Esophagus squamous epithelium (tissue), 4 donors: Measurements from ENCODE around the gene RPS6KB2.

ENCODE experiments used
- CTCF ChIP-seq, 6 experiments: fragments of 450-650 bp in 4 of 6; fragments of 200-600 bp in 2 of 6; sonication (generic) in 2 of 6; IDR thresholded peaks; one replicate each; pipeline ENCODE4 v1.5.1; 2016 to 2019; ENCODE audit warnings: antibody characterized with exemption in 6 of 6, mild to moderate bottlenecking in 4 of 6, moderate library complexity in 4 of 6
- POLR2A ChIP-seq, 4 donors: fragments of 450-650 bp; IDR thresholded peaks; one replicate each; pipeline ENCODE4 v1.6.1; 2017; ENCODE audit warnings: antibody characterized with exemption in 4 of 4, mild to moderate bottlenecking in 4 of 4, moderate library complexity in 3 of 4

- peak in 2 of 4 donors; percentile 48 to 76 for TF ChIP-seq POLR2A (IDR thresholded peaks at IDR 0.05)
- peak in 5 of 6 experiments; percentile 11 to 44 (median 33) for TF ChIP-seq CTCF (IDR thresholded peaks at IDR 0.05)
These were observed 26.7 kb upstream of the RPS6KB2 start, which contains the start of gene PPP1CA for GRCh38 chr11:67401495-67402191.
